Fibroblast of mammary gland (primary cell): ENCODE measurements around the gene LIN7C.
A peak's percentile ranks its signal among the peaks of the same experiment; 100 is the strongest.
"Not testable (repeated sequence)": the region's sequence is repeated elsewhere in the genome, so short reads cannot be mapped to it uniquely, and the experiment has no call there.

Experiments used
- DNase-seq: peaks from one replicate; pipeline ENCODE4 v3.0.0-alpha.2; 2010; ENCODE audit warnings: low read depth
- H3K4me3 ChIP-seq: 2 replicates; pipeline ENCODE4 v1.5.1; 2011; ENCODE audit warnings: low read depth, mild to moderate bottlenecking, low read length, moderate library complexity; ENCODE audit not compliant: control insufficient read depth
- CTCF ChIP-seq: conservative IDR thresholded peaks from 2 replicates; pipeline ENCODE4 v1.5.1; 2011; ENCODE audit warnings: low read depth, low read length, inconsistent platforms; ENCODE audit not compliant: control insufficient read depth, insufficient read depth

Gene LIN7C

GRCh38 chr11:27455667-27456066, 50.9 kb downstream of the LIN7C start:
- no peak overlapping the region for H3K4me3 ChIP-seq

GRCh38 chr11:27453701-27454100, 52.9 kb downstream of the LIN7C start:
- DNase-seq = no peak
- H3K4me3 ChIP-seq = no peak overlapping the region
- no peak for TF ChIP-seq CTCF

More at GRCh38 chr11:27455667-27456066, 50.9 kb downstream of the LIN7C start:
- no peak for TF ChIP-seq CTCF
- DNase-seq = no peak

GRCh38 chr11:27452147-27452546, 54.4 kb downstream of the LIN7C start:
- no peak overlapping the region for H3K4me3 ChIP-seq
- no peak for TF ChIP-seq CTCF
- DNase-seq = no peak

- DNase-seq = peak; percentile 27
- no peak for TF ChIP-seq CTCF
Measured at GRCh38 chr11:27451244-27451965, 55.2 kb downstream of the LIN7C start.

GRCh38 chr11:27448184-27448540, 58.4 kb downstream of the LIN7C start:
- not testable (repeated sequence) for H3K4me3 ChIP-seq, DNase-seq

More at GRCh38 chr11:27451244-27451965, 55.2 kb downstream of the LIN7C start:
- no peak overlapping the region for H3K4me3 ChIP-seq

- no peak for TF ChIP-seq CTCF
- no peak overlapping the region for H3K4me3 ChIP-seq
- peak; percentile 28 for DNase-seq
Measured at GRCh38 chr11:27447288-27448183, 59.0 kb downstream of the LIN7C start.

- TF ChIP-seq CTCF = no peak
- DNase-seq = no peak
- no peak overlapping the region for H3K4me3 ChIP-seq
Measured at GRCh38 chr11:27445625-27446024, 60.9 kb downstream of the LIN7C start.
